NCI-H187 treated with DMSO at 0.1 percent for 48 hours (cell line): Measurements from ENCODE around the gene CBX7.
"Not testable (repeated sequence)": the region's sequence is repeated elsewhere in the genome, so short reads cannot be mapped to it uniquely, and the experiment has no call there.

Source experiments
- DNase-seq: peaks from one replicate; lab custom pipeline; 2025; lab: John Stamatoyannopoulos, UW

Gene CBX7

GRCh38 chr22:39174498-39175352 is 22.2 kb upstream of the CBX7 start:
- DNase-seq, result no peak

- no peak for DNase-seq
Observed at GRCh38 chr22:39173787-39174497, 21.5 kb upstream of the CBX7 start.

GRCh38 chr22:39173050-39173706 is 20.7 kb upstream of the CBX7 start:
- DNase-seq, result no peak

- DNase-seq, result not testable (repeated sequence)
Observed at GRCh38 chr22:39172265-39173049, 20.0 kb upstream of the CBX7 start.

- no peak for DNase-seq
Observed at GRCh38 chr22:39171623-39172264, 19.3 kb upstream of the CBX7 start.

- no peak for DNase-seq
Observed at GRCh38 chr22:39170825-39171622, 18.5 kb upstream of the CBX7 start.

GRCh38 chr22:39169797-39170466 is 17.5 kb upstream of the CBX7 start:
- no peak for DNase-seq

GRCh38 chr22:39166547-39166946 is 14.1 kb upstream of the CBX7 start:
- DNase-seq, result no peak

GRCh38 chr22:39156093-39156492 is 3.6 kb upstream of the CBX7 start:
- not testable (repeated sequence) for DNase-seq

- DNase-seq, result no peak
Observed at GRCh38 chr22:39155421-39155820, 2.9 kb upstream of the CBX7 start.

GRCh38 chr22:39153220-39153717 is 789 bp upstream of the CBX7 start:
- DNase-seq, result no peak

GRCh38 chr22:39152024-39152510 is 413 bp downstream of the CBX7 start:
- no peak for DNase-seq

- no peak for DNase-seq
Observed at GRCh38 chr22:39151329-39151975, 1.0 kb downstream of the CBX7 start.

GRCh38 chr22:39150848-39151215 is 1.6 kb downstream of the CBX7 start:
- no peak for DNase-seq

GRCh38 chr22:39149915-39150847 is 2.3 kb downstream of the CBX7 start:
- DNase-seq, result no peak

GRCh38 chr22:39148727-39149535 is 3.5 kb downstream of the CBX7 start:
- DNase-seq, result no peak

- DNase-seq, result no peak
Observed at GRCh38 chr22:39148026-39148726, 4.3 kb downstream of the CBX7 start.
